GM18951 (cell line): ENCODE results near the gene MDH2.
"Not testable (repeated sequence)": the region's sequence is repeated elsewhere in the genome, so short reads cannot be mapped to it uniquely, and the experiment has no call there.

Experiments
- POLR2A ChIP-seq: IDR thresholded peaks from 4 replicates; pipeline ENCODE4 v1.6.1; 2011; ENCODE audit warnings: mild to moderate bottlenecking; ENCODE audit not compliant: insufficient read length, insufficient read depth; ENCODE audit errors: extremely low read depth
- in situ Hi-C: fragments of 300-500 bp; cut with MboI; formaldehyde crosslinking; loops from one replicate; pipeline ENCODE4 v1.12.0; 2022; ENCODE audit warnings: low sequenced_read_pairs, mixed read lengths, inconsistent platforms; ENCODE audit not compliant: unreplicated experiment

MDH2 gene

DNA sequence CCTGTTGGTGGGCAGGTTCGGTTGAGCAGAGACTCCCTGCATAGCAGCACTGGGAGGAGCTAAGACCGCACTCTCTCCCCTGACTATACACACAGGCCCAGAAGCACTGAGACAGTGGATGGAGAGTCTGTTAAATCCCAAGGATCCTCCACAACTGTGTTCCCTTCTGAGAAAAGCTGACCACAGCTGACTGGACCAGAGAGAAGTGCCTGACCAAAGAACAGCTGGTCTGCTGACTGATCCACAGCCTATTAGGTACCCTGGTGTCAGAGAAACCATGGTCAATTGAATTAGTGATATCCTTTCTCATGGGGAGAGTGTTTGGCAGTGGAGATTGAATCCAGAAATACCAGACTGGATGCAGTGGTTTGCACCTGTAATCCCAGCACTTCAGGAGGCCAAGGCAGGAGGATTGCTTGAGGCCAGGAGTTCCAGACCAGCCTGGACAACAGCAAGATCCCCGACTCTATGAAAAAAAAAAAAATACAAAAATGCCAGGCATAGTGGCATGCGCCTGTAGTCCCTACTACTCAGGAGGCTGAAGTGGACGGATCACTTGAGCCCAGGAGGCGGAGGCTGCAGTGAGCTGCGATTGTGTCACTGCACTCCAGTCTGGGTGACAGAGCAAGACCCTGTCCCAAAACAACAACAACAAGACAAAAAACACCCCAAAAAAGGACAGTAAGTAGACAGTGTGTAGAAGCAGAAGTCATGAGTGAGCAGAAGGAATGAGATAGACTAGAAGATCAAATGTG is 25.7 kb upstream of the MDH2 start:
- no peak for TF ChIP-seq POLR2A
- in situ Hi-C loops = no loop called here

DNA sequence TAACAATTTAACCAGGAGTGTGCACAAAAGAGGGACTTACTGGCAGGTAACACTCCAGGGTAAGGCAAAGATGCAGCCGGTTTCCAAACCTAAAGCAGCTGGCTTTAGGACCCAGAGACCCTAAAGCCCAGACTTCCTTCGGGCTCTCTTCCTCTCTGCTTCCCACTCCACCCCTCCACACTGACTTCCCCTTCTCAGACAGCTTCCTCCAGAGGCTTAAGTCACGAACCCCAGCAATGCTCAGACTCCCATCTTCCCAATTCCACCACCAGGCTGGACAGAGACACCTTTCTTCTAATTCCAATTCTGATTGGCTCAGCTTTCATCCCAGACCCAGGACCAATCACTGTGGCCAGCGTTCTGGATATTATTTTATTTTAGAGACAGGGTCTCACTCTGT is 24.9 kb upstream of the MDH2 start:
- TF ChIP-seq POLR2A = no peak
- in situ Hi-C loops = no loop called here

DNA sequence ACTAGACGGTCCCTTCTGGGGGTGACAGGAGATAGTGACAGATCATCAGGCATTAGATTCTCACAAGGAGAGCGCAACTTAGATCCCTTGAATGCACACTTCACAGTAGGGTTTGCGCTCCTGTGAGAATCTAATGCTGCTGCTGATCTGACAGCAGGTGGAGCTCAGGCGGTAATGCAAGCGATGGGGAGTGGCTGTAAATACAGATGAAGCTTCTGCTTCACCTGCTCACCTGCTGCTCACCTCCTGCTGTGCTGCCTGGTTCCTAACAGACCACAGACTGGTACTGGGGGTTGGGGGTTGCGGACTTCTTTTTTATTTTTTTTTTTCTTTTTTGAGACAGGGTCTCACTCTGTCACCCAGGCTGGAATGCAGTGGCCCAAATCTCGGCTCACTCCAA is 18.2 kb upstream of the MDH2 start:
- in situ Hi-C loops = not testable (repeated sequence)

DNA sequence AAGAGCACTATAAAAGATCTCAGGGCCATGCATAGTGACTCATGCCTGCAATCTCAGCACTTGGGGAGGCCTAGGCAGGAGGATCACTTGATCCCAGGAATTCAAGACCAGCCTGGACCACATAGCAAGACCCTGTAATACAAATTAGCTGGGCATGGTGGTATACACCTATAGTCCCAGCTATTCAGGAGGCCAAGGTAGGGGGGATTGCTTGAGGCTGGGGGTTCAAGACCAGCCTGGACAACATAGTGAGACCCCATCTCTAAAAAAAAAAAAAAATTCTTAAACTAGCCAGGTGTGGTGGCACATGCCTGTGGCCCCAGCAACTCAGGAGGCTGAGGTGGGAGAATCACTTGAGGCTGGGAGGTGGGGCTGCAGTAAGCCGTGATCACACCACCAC is 15.9 kb upstream of the MDH2 start:
- no peak for TF ChIP-seq POLR2A
- in situ Hi-C loops = no loop called here

DNA sequence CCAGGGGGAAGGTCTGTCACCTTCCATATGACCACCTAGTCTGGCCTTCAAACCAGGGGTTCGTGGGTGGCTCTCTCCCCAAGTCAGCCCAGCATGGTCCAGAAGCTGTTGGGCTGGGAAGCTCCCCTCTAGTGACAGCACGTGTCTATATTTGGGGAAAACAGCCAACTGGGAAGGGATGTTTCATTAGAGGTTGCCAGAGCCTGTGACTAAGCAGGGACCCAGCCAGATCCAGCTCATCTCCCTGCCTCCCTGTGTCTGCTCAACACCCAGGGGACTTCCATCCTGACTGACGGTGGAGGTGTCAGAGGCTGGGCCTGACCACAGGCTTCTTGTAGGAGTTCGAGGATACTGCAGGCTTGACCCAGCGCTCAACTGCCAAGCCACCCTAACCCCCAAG is 10.6 kb upstream of the MDH2 start:
- in situ Hi-C loops = no loop called here
- no peak for TF ChIP-seq POLR2A

DNA sequence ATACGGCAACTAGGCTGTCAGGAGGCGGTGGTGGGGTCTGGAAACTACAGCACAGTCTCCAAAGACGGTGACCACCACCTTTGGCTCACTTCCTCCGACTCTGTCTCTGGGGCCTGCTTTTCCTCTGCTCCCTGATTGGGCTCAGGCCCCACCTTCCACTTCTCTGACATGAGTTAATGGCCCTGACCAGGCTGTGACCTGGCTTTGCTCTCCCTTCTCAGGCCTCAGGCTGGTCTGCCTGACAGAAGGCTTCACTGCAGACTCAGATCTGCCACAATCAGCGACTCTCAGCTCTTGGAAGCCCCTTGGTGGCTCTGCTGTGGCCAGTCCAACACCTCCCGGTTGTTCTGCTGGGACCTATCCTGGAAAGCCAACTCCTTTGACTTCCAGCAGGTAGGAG is 7.8 kb upstream of the MDH2 start:
- TF ChIP-seq POLR2A = no peak
- in situ Hi-C loops = no loop called here

DNA sequence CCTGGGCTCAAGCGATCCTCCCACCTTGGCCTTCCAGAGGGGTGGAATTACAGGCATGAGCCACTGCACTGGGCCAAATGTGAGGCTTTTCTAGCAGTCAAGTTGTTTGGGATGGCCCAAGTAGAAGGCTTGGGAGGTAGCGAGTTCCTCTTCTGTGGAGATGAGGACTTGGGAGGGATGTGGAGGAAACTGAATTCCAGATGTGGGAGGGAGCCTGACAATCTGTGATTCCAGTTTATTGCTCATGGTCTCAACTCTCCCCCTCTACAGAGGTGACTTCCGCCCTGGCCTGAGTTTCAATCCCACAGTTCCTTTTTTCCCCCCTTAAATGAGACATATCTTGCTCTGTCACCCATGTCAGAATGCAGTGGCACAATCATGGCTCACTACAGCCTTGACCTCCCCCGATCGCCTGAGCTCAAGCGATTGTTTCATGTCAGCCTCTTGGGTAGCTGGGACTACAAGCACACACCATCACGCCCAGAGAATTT is 3.5 kb upstream of the MDH2 start:
- no peak for TF ChIP-seq POLR2A
- in situ Hi-C loops = no loop called here

DNA sequence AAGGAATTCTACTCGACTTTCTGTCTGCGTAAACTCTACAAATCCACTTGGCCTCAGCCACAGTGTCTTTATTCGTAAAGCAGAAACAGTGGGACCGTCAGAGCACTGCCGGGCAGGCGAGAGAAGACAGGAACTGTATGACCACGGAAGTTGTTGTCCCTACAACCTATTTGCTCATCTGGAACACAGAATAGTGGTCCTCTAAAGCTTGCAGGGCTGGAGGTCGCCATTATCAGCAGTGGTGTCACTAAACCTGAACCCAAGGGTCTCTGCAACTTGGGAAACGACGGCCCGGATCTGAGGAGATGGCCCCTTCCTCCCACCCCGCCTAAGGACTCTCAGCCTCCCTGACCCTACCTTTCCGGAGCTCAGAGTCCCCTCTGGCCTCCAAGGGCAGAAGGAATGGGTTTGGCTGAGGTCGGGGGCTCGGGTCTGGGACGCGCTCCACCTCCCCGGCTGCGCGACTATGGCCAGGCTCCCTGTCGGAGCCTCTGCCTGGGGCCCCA is 548 bp upstream of the MDH2 start:
- in situ Hi-C loops = no loop called here
- TF ChIP-seq POLR2A = no peak

DNA sequence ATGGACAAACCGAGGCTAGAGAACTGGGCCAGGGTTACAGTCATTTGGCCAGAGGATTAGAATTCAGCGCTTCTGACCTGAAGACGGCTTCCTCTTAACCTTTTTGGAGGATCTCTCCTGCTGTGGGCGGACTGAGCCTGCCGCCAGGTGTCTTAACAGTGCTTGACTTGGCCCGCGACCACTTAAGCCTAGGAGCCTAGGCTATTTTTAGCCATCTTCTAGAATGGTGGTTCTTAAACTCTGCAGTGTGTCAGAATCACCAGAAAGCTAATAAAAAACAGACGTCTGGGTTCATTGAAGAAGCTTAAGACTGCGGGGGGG is 722 bp downstream of the MDH2 start:
- in situ Hi-C loops = no loop called here
- no peak for TF ChIP-seq POLR2A

DNA sequence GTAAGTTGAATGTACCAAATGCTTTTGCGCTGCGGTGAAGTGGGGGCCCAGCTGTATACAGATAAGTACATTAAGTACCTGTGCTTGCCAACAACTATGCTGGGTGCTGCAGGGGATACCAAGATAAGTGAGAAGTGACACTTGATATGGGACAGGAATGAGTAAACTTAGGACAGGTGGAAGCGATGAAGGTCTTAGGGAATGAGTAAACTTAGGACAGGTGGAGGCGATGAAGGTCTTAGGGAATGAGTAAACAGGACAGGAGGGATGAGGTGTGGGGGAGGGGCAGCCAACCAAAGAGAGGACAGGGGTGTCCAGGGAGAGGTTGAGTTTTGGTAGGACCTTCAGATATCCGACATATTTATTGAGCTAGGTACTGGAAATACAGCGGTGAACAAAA is 1.4 kb downstream of the MDH2 start:
- in situ Hi-C loops = no loop called here
- TF ChIP-seq POLR2A = no peak

DNA sequence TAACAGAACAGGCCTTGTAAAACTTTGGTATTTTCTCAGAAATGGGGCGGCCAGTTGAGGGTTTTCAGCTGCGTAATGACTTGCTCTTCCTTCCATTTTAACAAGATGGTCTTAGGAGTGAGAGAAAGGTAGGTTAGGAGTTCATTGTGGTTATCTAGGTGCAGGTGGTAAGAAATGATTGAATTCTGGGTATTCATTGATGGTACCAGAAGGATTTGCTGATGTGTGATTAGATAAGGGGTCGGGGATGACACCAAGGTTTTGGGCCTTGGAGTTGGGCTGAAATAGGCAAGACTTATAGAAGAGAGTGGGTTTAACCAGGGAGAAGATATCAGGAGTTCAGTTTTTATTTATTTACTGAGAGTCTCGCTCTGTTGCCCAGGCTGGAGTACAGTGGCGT is 2.6 kb downstream of the MDH2 start:
- no peak for TF ChIP-seq POLR2A

DNA sequence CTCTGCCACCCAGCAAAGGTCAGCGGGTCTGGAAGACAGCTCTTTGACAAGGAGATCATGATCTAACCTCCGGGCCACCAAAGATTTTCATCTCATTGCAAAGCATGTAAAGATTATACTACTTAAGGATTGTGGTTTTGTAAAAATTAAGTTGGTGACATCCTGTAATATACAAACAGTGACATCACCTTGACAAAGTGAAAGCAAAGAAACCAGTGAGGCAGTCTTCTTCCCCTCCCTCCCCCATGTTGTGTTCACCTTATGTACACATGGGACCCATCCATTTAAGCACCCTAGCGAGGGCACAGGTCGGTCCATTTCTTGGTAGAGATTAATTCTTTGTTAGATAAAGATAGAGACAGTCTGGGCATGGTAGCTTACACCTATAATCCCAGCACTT is 3.9 kb downstream of the MDH2 start:
- in situ Hi-C loops = no loop called here
- TF ChIP-seq POLR2A = no peak

More for the DNA sequence above, 2.6 kb downstream of the MDH2 start:
- in situ Hi-C loops = no loop called here

DNA sequence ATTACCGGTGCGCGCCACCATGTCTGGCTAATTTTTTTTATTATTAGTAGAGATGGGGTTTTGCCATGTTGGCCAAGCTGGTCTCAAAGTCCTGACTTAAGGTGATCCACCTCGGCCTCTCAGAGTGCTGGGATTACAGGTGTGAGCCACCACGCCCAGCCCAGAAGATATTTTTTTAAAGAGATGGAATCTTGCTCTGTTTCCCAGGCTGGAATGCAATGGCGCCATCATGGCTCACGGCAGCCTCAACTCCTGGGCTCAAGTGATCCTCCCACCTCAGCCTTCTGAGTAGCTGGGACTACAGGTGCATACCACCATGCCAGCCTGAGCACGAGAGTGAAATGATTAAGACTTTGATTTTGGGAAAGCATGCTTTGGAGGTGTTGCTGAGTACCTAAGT is 4.8 kb downstream of the MDH2 start:
- in situ Hi-C loops = not testable (repeated sequence)

DNA sequence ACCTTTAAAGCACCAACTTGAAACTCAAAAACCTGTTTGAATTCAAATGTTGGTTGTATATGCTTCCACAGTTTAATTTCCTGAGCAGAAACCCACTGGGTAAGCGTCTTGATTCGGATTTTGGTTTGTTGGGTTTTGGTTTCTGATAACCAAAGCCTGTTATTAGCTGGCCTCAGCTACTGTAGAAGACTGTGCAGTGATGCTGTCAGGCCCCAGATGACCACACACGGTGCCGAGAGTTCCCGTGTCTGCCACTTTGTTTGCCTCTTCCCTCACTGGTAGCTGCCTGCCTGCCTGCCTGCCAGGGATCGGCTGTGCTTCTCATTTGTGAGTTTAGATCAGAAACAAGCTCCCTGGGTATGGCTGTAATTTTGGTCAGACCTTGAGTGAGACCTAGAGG is 5.6 kb downstream of the MDH2 start:
- in situ Hi-C loops = no loop called here
- no peak for TF ChIP-seq POLR2A

DNA sequence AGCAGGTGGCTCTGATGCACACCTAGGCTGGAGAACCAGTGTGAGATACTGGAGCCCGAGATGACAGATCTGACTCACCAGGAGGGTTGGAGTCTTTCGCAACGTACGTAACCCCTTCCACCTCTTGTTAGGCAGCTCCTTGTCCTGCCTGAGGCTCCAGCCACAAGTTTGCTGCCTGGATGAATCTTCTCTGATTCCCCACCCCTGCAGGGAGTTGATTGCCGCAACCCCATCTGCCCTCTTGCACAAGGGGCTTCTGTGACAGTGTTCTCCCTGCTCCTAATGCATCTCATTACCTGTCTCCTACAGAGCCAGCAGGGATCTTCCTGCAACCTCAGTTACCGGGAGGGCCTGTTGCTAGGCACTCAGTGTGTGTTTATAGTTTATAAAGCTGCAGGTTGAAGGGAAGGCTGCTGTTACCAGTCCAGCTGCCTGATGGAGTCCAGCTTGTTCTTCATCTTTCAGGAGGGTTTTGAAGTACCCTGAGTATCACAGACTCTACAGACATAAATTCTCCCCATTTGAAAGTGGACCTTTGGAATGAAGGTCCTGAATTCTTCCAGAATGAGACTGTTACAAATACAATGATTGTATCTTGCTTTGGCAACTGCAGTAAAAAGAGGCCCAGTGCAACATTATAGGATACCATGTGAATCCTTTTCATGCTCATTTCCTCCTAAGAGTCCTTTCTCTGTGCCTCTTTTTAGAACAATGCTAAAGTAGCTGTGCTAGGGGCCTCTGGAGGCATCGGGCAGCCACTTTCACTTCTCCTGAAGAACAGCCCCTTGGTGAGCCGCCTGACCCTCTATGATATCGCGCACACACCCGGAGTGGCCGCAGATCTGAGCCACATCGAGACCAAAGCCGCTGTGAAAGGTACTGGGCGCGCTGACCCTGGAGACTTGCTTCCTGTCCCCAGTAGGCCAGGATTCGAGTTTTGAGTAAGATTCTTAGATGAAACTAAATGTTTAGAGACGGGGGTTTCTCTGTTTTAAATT is 6.5 kb downstream of the MDH2 start:
- no peak for TF ChIP-seq POLR2A
- in situ Hi-C loops = no loop called here
